Activated CD4-positive, alpha-beta T cell treated with anti-CD3 and anti-CD28 coated beads, Interleukin-2, amount 50 U/mL, for 16 hours (primary cell): ENCODE results near the gene APOC4.
"Not testable (repeated sequence)": the region's sequence is repeated elsewhere in the genome, so short reads cannot be mapped to it uniquely, and the experiment has no call there.

Experiments used
- DNase-seq: peaks from one replicate; pipeline ENCODE4 v3.0.0-alpha.2; 2020

APOC4 gene

GRCh38 chr19:44924243-44924725 is 17.8 kb upstream of the APOC4 start:
- no peak for DNase-seq

GRCh38 chr19:44925114-44925891 is 16.7 kb upstream of the APOC4 start:
- DNase-seq = no peak

GRCh38 chr19:44926245-44927077 is 15.6 kb upstream of the APOC4 start:
- DNase-seq = not testable (repeated sequence)

GRCh38 chr19:44927746-44928145 is 14.3 kb upstream of the APOC4 start:
- no peak for DNase-seq

- no peak for DNase-seq
These were observed 11.9 kb upstream of the APOC4 start for GRCh38 chr19:44930088-44930487.

- no peak for DNase-seq
These were observed 10.5 kb upstream of the APOC4 start for GRCh38 chr19:44931541-44931940.

GRCh38 chr19:44939668-44940067 is 2.4 kb upstream of the APOC4 start:
- DNase-seq = no peak

- DNase-seq = no peak
These were observed 1.8 kb downstream of the APOC4 start for GRCh38 chr19:44943801-44944249.

GRCh38 chr19:44947041-44947581 is 5.1 kb downstream of the APOC4 start:
- no peak for DNase-seq

- DNase-seq = no peak
These were observed 6.2 kb downstream of the APOC4 start for GRCh38 chr19:44948237-44948636.

GRCh38 chr19:44948763-44949374 is 6.8 kb downstream of the APOC4 start:
- no peak for DNase-seq

GRCh38 chr19:44949550-44949949 is 7.5 kb downstream of the APOC4 start:
- DNase-seq = no peak

GRCh38 chr19:44951179-44952159 is 9.4 kb downstream of the APOC4 start:
- DNase-seq = peak; percentile 78

GRCh38 chr19:44954278-44954648 is 12.2 kb downstream of the APOC4 start:
- no peak for DNase-seq

- peak; percentile 97 for DNase-seq
These were observed 12.8 kb downstream of the APOC4 start, which contains the start of gene CLPTM1 for GRCh38 chr19:44954649-44955504. TSS of gene CLPTM1 (plus strand) at chr19:44955380. CDS start at chr19:44955396, 16 bp downstream.

GRCh38 chr19:44955505-44956439 is 13.7 kb downstream of the APOC4 start:
- no peak for DNase-seq

GRCh38 chr19:44957526-44957925 is 15.5 kb downstream of the APOC4 start:
- DNase-seq = no peak

GRCh38 chr19:44958090-44958489 is 16.1 kb downstream of the APOC4 start:
- DNase-seq = no peak

GRCh38 chr19:44959691-44960090 is 17.7 kb downstream of the APOC4 start:
- DNase-seq = no peak
